MCF 10A (cell line): ENCODE results near the gene PRUNE1. TPM values are rescaled to one million over a fixed set of nuclear protein-coding genes. Genes with fewer than 3 reads are reported as not detected.

Experiments
- BruUV-seq: library from RNA; stranded (reverse); fragments of 400-500 nt; replicated peaks from 2 replicates; lab custom pipeline; 2021; lab: Mats Ljungman, UMichigan
- CTCF ChIA-PET: fragments of 300-600 bp; sonication (Branson Sonifier 250); formaldehyde crosslinking; extraction: SDS; loops from one replicate; lab custom pipeline; 2021; ENCODE audit warnings: antibody characterized with exemption, inconsistent platforms; lab: Yijun Ruan, JAX
- POLR2A ChIA-PET: fragments of 300-600, 350-650 bp; sonication (Branson Sonifier 250); formaldehyde crosslinking; extraction: SDS; loops from one replicate; lab custom pipeline; 2020; ENCODE audit warnings: antibody characterized with exemption, inconsistent platforms; lab: Yijun Ruan, JAX
- DNase-seq: peaks from one replicate; pipeline ENCODE4 v3.0.0-alpha.2; 2018; ENCODE audit not compliant: unreplicated experiment
- H3K27ac Mint-ChIP-seq: one replicate; pipeline ENCODE4 v1.8.0; 2022; ENCODE audit warnings: mild to moderate bottlenecking, low read depth, mixed read lengths; ENCODE audit not compliant: unreplicated experiment
- H3K27me3 Mint-ChIP-seq: one replicate; pipeline ENCODE4 v1.8.0; 2022; ENCODE audit warnings: mixed read lengths; ENCODE audit not compliant: insufficient read depth, unreplicated experiment
- H3K36me3 Mint-ChIP-seq: one replicate; pipeline ENCODE4 v1.8.0; 2022; ENCODE audit warnings: mild to moderate bottlenecking, moderate library complexity, mixed read lengths; ENCODE audit not compliant: insufficient read depth, unreplicated experiment
- H3K4me1 Mint-ChIP-seq: one replicate; pipeline ENCODE4 v1.8.0; 2022; ENCODE audit warnings: mixed read lengths; ENCODE audit not compliant: insufficient read depth, unreplicated experiment
- H3K4me3 Mint-ChIP-seq: one replicate; pipeline ENCODE4 v1.8.0; 2022; ENCODE audit warnings: mild to moderate bottlenecking, moderate library complexity, mixed read lengths; ENCODE audit not compliant: unreplicated experiment
- H3K9me3 Mint-ChIP-seq: one replicate; pipeline ENCODE4 v1.8.0; 2022; ENCODE audit warnings: mixed read lengths; ENCODE audit not compliant: unreplicated experiment
- CTCF ChIP-seq: fragments of 200-600 bp; IDR thresholded peaks from one replicate; pipeline ENCODE4 v1.8.0; 2022; ENCODE audit warnings: antibody characterized with exemption, mild to moderate bottlenecking; ENCODE audit not compliant: unreplicated experiment
- intact Hi-C: fragments of 100-400 bp; cut with micrococcal nuclease; formaldehyde crosslinking; loops from 2 replicates; pipeline ENCODE4 v1.14.1; 2022
- total RNA-seq: library from RNA; stranded (reverse); gene quantifications from 2 replicates; pipeline ENCODE4 v1.2.3, GENCODE V29; 2022

The PRUNE1 gene
- total RNA-seq, 1 experiment from 2014 or later = 17.6 TPM

- TSS peak; percentile 21 for BruUV-seq
- POLR2A ChIA-PET = interaction anchor here (0.6 to 3.7 kb wide), 62 partner anchors 10 to 1119 kb away, joined by 3 to 61 read pairs (median 4); partner anchors contain the start of genes ANXA9, APH1A, C1orf56 and CDC42SE1
- H3K36me3 Mint-ChIP-seq = peaks cover 15% of the 10 kb centered on the region
- intact Hi-C loops = loop anchor here (1.0 to 5.0 kb wide), 3 partner anchors 27 to 444 kb away; partner anchors contain the start of gene CDC42SE1
- DNase-seq = peak; percentile 91
- H3K27ac Mint-ChIP-seq = peak within 1 kb of the TSS; percentile 99
- no peaks in the 10 kb centered on the region for H3K27me3 Mint-ChIP-seq
- peaks cover 43% of the 10 kb centered on the region for H3K4me1 Mint-ChIP-seq
- TF ChIP-seq CTCF = peak; percentile 35
- peak within 1 kb of the TSS; percentile 94 for H3K4me3 Mint-ChIP-seq
- CTCF ChIA-PET = interaction anchor here (0.6 to 3.7 kb wide), 40 partner anchors 11 to 751 kb away, joined by 3 to 113 read pairs (median 4); partner anchors contain the start of genes ANXA9, BNIPL, CDC42SE1 and MLLT11
- H3K9me3 Mint-ChIP-seq = no peaks in the 10 kb centered on the region
Observed at GRCh38 chr1:151006327-151007052, 1.8 kb upstream of the PRUNE1 start, which contains the start of gene MINDY1. Gene MINDY1, minus strand, starts transcription at chr1:151006902. Its CDS starts 4,285 bp downstream, at chr1:151002617.

- intact Hi-C loops = loop anchor here (5.0 kb wide), 2 partner anchors 49 to 446 kb away; partner anchors contain the start of gene CDC42SE1
- no peak for TF ChIP-seq CTCF
- Mint-ChIP-seq H3K27ac (peak overlapping the region; percentile 99), H3K4me3 (peak overlapping the region; percentile 94), H3K36me3 (peaks cover 11% of the 10 kb centered on the region), H3K27me3 (no peaks in the 10 kb centered on the region), H3K4me1 (peaks cover 40% of the 10 kb centered on the region), H3K9me3 (no peaks in the 10 kb centered on the region)
- no peak for DNase-seq
- ChIA-PET POLR2A (interaction anchor here (0.7 to 3.7 kb wide), 7 partner anchors 27 to 523 kb away, joined by 3 to 56 read pairs (median 16); partner anchors contain the start of genes ANXA9, C1orf56, CDC42SE1 and LYSMD1), CTCF (interaction anchor here (0.6 to 3.7 kb wide), 5 partner anchors 17 to 62 kb away, joined by 3 to 85 read pairs (median 8); partner anchors contain the start of gene ANXA9)
- TSS peak; percentile 79 for BruUV-seq
Observed at GRCh38 chr1:151007853-151008243, 401 bp upstream of the PRUNE1 start.

GRCh38 chr1:151009206-151009587 lies 948 bp downstream of the PRUNE1 start:
- H3K36me3 Mint-ChIP-seq = peaks cover 16% of the 10 kb centered on the region
- DNase-seq = no peak
- peak overlapping the region; percentile 94 for H3K4me3 Mint-ChIP-seq
- H3K9me3 Mint-ChIP-seq = no peaks in the 10 kb centered on the region
- TF ChIP-seq CTCF = no peak
- peak overlapping the region; percentile 99 for H3K27ac Mint-ChIP-seq
- CTCF ChIA-PET = interaction anchor here (1.1 to 1.9 kb wide), 3 partner anchors 13 to 148 kb away, joined by 3 to 8 read pairs (median 4); no protein-coding TSS in a partner anchor
- peaks cover 35% of the 10 kb centered on the region for H3K4me1 Mint-ChIP-seq
- no TSS peak for BruUV-seq
- intact Hi-C loops = loop anchor here (5.0 kb wide), 2 partner anchors 48 to 447 kb away; partner anchors contain the start of gene CDC42SE1
- POLR2A ChIA-PET = interaction anchor here (0.9 to 2.9 kb wide), 5 partner anchors 13 to 186 kb away, joined by 3 to 16 read pairs (median 3); partner anchors contain the start of genes CDC42SE1 and MLLT11
- H3K27me3 Mint-ChIP-seq = no peaks in the 10 kb centered on the region
